MM.1S (cell line): Measurements from ENCODE around the gene RNU11.

Experiments used
- CTCF ChIP-seq: fragments of 300-600 bp; sonication (generic); IDR thresholded peaks from 2 replicates; pipeline ENCODE4 v1.5.1; 2016; ENCODE audit warnings: antibody characterized with exemption, low read length, mixed read lengths
- EZH2phosphoT487 ChIP-seq: fragments of 300-600 bp; sonication (generic); IDR thresholded peaks from 2 replicates; pipeline ENCODE4 v1.6.1; 2018; ENCODE audit warnings: antibody characterized with exemption, low read length

- no peak for TF ChIP-seq CTCF
- no peak for TF ChIP-seq EZH2phosphoT487
Observed at GRCh38 chr1:28644494-28644893, 3.9 kb upstream of the RNU11 start.
